HCT116 (cell line): ENCODE data around the gene MYBPC2. TPM values are rescaled to one million over a fixed set of nuclear protein-coding genes. Genes with fewer than 3 reads are reported as not detected.

Source experiments
- ATAC-seq: fragments of 200-7000 bp; cut with Tn5 transposase; 2 replicates; pipeline ENCODE4 v1.9.1; 2020; ENCODE audit warnings: mild to moderate bottlenecking, moderate library complexity
- BruUV-seq: library from RNA; stranded (reverse); fragments of 400-500 nt; replicated peaks from 2 replicates; lab custom pipeline; 2021; lab: Mats Ljungman, UMichigan
- CTCF ChIA-PET: fragments of 300-600 bp; sonication (Branson Sonifier 250); formaldehyde crosslinking; loops from one replicate; lab custom pipeline; 2021; ENCODE audit warnings: antibody characterized with exemption; lab: Charles Lee
- POLR2A ChIA-PET: fragments of 300-600, 350-600 bp; sonication (Branson Sonifier 250); formaldehyde crosslinking; loops from one replicate; lab custom pipeline; 2021; ENCODE audit warnings: antibody characterized with exemption; lab: Charles Lee
- RAD21 ChIA-PET, 2 experiments: fragments of 300-600 bp; sonication (Branson Sonifier 250); formaldehyde crosslinking; loops; one replicate each; lab custom pipeline; 2023; ENCODE audit warnings: low total read pairs in 2 of 2; ENCODE audit not compliant: uncharacterized antibody in 2 of 2, unreplicated experiment in 2 of 2, low non-redundant PET in 1 of 2; lab: Charles Lee
- DNase-seq: peaks from one replicate; pipeline ENCODE4 v3.0.0-alpha.2; 2010; ENCODE audit warnings: low read depth, low spot score
- H2AFZ ChIP-seq: fragments of 200-600 bp; shearing (Covaris generic), sonication (generic); 2 replicates; pipeline ENCODE4 v1.6.1; 2017; ENCODE audit warnings: low read depth, mixed run types, mixed read lengths, antibody characterized with exemption, low read length; ENCODE audit not compliant: poor library complexity, severe bottlenecking
- H3K27ac ChIP-seq: 2 replicates; pipeline ENCODE4 v1.5.1; 2012; ENCODE audit warnings: low read depth, low read length
- H3K27me3 ChIP-seq: fragments of 200-600 bp; sonication (generic); 2 replicates; pipeline ENCODE4 v1.6.1; 2016; ENCODE audit warnings: mixed run types, low read length, mixed read lengths; ENCODE audit not compliant: insufficient read depth
- H3K36me3 ChIP-seq, 2 experiments: fragments of 200-500 bp in 1 of 2; fragments of 200-600 bp in 1 of 2; sonication (Bioruptor generic) in 1 of 2; sonication (generic) in 1 of 2; 2 replicates each; pipeline versions ENCODE4 v1.5.1 to v1.6.1; 2014 to 2016; ENCODE audit warnings: low read length in 2 of 2, inconsistent platforms in 1 of 2, mixed read lengths in 1 of 2, mixed run types in 1 of 2; ENCODE audit not compliant: insufficient read depth in 2 of 2, control insufficient read depth in 1 of 2
- H3K4me1 ChIP-seq, 2 experiments: fragments of 200-600 bp in 1 of 2; sonication (generic) in 1 of 2; 2 replicates each; pipeline versions ENCODE4 v1.5.1 to v1.6.1; 2012 to 2017; ENCODE audit warnings: low read length in 2 of 2, inconsistent platforms in 1 of 2, mild to moderate bottlenecking in 1 of 2, mixed read lengths in 1 of 2, mixed run types in 1 of 2, moderate library complexity in 1 of 2; ENCODE audit not compliant: insufficient read depth in 2 of 2, control insufficient read depth in 1 of 2
- H3K4me2 ChIP-seq: fragments of 200-600 bp; sonication (generic); 2 replicates; pipeline ENCODE4 v1.6.1; 2017; ENCODE audit warnings: mixed run types, low read length, mixed read lengths
- H3K4me3 ChIP-seq, 2 experiments: fragments of 200-600 bp in 1 of 2; sonication (generic) in 1 of 2; replicated peaks in 1 of 2; 2 replicates each; pipeline ENCODE4 v1.5.1; 2011 to 2016; ENCODE audit warnings: low read length in 2 of 2, control low read depth in 1 of 2, low read depth in 1 of 2, mild to moderate bottlenecking in 1 of 2, mixed read lengths in 1 of 2, mixed run types in 1 of 2
- H3K79me2 ChIP-seq: fragments of 200-600 bp; sonication (generic); 2 replicates; pipeline ENCODE4 v1.6.1; 2017; ENCODE audit warnings: mild to moderate bottlenecking, mixed run types, low read length, moderate library complexity, mixed read lengths; ENCODE audit not compliant: insufficient read depth
- H3K9ac ChIP-seq: fragments of 200-600 bp; sonication (generic); 2 replicates; pipeline ENCODE4 v1.6.1; 2016; ENCODE audit warnings: low read length, mixed read lengths
- H3K9me2 ChIP-seq: fragments of 200-600 bp; sonication (generic), shearing (Covaris generic); 2 replicates; pipeline ENCODE4 v1.6.1; 2017; ENCODE audit warnings: mixed run types, mild to moderate bottlenecking, moderate library complexity; ENCODE audit not compliant: insufficient read depth
- H3K9me3 ChIP-seq, 2 experiments: fragments of 200-500 bp in 1 of 2; fragments of 200-600 bp in 1 of 2; sonication (Bioruptor generic) in 1 of 2; sonication (generic) in 1 of 2; 2 replicates each; pipeline ENCODE4 v1.6.1; 2014 to 2017; ENCODE audit warnings: low read length in 2 of 2, mixed read lengths in 2 of 2, inconsistent platforms in 1 of 2, low read depth in 1 of 2, mild to moderate bottlenecking in 1 of 2, mixed run types in 1 of 2, moderate library complexity in 1 of 2; ENCODE audit not compliant: control insufficient read depth in 1 of 2, insufficient read depth in 1 of 2
- H4K20me1 ChIP-seq: fragments of 200-600 bp; sonication (generic), shearing (Covaris generic); 2 replicates; pipeline ENCODE4 v1.6.1; 2017; ENCODE audit warnings: mixed run types, mild to moderate bottlenecking, moderate library complexity; ENCODE audit not compliant: insufficient read depth
- CEBPB ChIP-seq: IDR thresholded peaks from 2 replicates; pipeline ENCODE4 v1.6.1; 2012; ENCODE audit warnings: low read depth
- EGR1 ChIP-seq: IDR thresholded peaks from 2 replicates; pipeline ENCODE4 v1.6.1; 2012; ENCODE audit warnings: low read depth
- FOSL1 ChIP-seq: IDR thresholded peaks from 2 replicates; pipeline ENCODE4 v1.6.1; 2012; ENCODE audit warnings: low read depth
- TCF7L2 ChIP-seq: IDR thresholded peaks from 2 replicates; pipeline ENCODE4 v1.7.0; 2011; ENCODE audit warnings: borderline replicate concordance, inconsistent platforms; ENCODE audit not compliant: insufficient read depth, insufficient read length; ENCODE audit errors: extremely low read depth
- ZNF274 ChIP-seq: fragments of 200-500 bp; sonication (Bioruptor generic); IDR thresholded peaks from 2 replicates; pipeline ENCODE4 v1.6.1; 2014; ENCODE audit warnings: mild to moderate bottlenecking, low read depth, low read length, inconsistent platforms
- intact Hi-C: fragments of 100-400 bp; cut with micrococcal nuclease; formaldehyde crosslinking; loops from 2 replicates; pipeline ENCODE4 v1.10.0; 2022
- total RNA-seq: library from RNA; stranded (reverse); gene quantifications from one replicate; pipeline ENCODE4 v1.2.1, GENCODE V29; 2021; ENCODE audit not compliant: unreplicated experiment
- TF ChIP-seq, protein P1 (sequence below): IDR thresholded peaks from 2 replicates; pipeline ENCODE4 v1.6.1; 2012
- TF ChIP-seq, protein P2 (sequence below): IDR thresholded peaks from 2 replicates; pipeline ENCODE4 v1.6.1; 2012
- TF ChIP-seq, protein P3 (sequence below), 3 experiments: fragments of 200-600 bp in 1 of 3; sonication (generic) in 1 of 3; IDR thresholded peaks in 2 of 3; conservative IDR thresholded peaks in 1 of 3; 2 replicates each; pipeline ENCODE4 v1.5.1; 2012 to 2017; ENCODE audit warnings: low read depth in 2 of 3, low read length in 2 of 3, antibody characterized with exemption in 1 of 3, borderline replicate concordance in 1 of 3, control low read depth in 1 of 3, mild to moderate bottlenecking in 1 of 3, mixed read lengths in 1 of 3, mixed run types in 1 of 3, moderate library complexity in 1 of 3; ENCODE audit not compliant: insufficient read depth in 1 of 3

Gene MYBPC2
- total RNA-seq, 1 experiment from 2014 or later: not detected

- intact Hi-C loops: no loop called here
- H4K20me1 ChIP-seq: no peaks in the 10 kb centered on the region
- H3K27me3 ChIP-seq: no peaks in the 10 kb centered on the region
- H3K4me3 ChIP-seq: no peak overlapping the region
- TF ChIP-seq EGR1 (no peak), CEBPB (no peak), TCF7L2 (no peak), FOSL1 (no peak), ZNF274 (no peak)
- TF ChIP-seq, protein P1, sequence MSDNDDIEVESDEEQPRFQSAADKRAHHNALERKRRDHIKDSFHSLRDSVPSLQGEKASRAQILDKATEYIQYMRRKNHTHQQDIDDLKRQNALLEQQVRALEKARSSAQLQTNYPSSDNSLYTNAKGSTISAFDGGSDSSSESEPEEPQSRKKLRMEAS: no peak
- TF ChIP-seq, protein P2, sequence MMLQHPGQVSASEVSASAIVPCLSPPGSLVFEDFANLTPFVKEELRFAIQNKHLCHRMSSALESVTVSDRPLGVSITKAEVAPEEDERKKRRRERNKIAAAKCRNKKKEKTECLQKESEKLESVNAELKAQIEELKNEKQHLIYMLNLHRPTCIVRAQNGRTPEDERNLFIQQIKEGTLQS: no peak
- TF ChIP-seq, protein P3, sequence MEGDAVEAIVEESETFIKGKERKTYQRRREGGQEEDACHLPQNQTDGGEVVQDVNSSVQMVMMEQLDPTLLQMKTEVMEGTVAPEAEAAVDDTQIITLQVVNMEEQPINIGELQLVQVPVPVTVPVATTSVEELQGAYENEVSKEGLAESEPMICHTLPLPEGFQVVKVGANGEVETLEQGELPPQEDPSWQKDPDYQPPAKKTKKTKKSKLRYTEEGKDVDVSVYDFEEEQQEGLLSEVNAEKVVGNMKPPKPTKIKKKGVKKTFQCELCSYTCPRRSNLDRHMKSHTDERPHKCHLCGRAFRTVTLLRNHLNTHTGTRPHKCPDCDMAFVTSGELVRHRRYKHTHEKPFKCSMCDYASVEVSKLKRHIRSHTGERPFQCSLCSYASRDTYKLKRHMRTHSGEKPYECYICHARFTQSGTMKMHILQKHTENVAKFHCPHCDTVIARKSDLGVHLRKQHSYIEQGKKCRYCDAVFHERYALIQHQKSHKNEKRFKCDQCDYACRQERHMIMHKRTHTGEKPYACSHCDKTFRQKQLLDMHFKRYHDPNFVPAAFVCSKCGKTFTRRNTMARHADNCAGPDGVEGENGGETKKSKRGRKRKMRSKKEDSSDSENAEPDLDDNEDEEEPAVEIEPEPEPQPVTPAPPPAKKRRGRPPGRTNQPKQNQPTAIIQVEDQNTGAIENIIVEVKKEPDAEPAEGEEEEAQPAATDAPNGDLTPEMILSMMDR (IDR thresholded peaks at IDR 0.05 in 2 of 3, conservative IDR thresholded peaks at IDR 0.05 in 1 of 3; ENCODE audit: borderline replicate concordance in 1 of 3, insufficient read depth in 1 of 3, low read depth in 2 of 3, low read length in 2 of 3): no peak
- DNase-seq: no peak
- no peak overlapping the region for H2AFZ ChIP-seq
- POLR2A ChIA-PET: no interaction called here
- H3K27ac ChIP-seq: no peak overlapping the region
- H3K36me3 ChIP-seq: no peaks in the 10 kb centered on the region
- ATAC-seq: no peak
- H3K9me2 ChIP-seq: no peaks in the 10 kb centered on the region
- H3K4me2 ChIP-seq: no peak overlapping the region
- peaks cover 6 to 21% of the 10 kb centered on the region in 2 experiments for H3K4me1 ChIP-seq
- H3K9me3 ChIP-seq: no peaks in the 10 kb centered on the region
- no peak overlapping the region for H3K9ac ChIP-seq
- H3K79me2 ChIP-seq: no peaks in the 10 kb centered on the region
- RAD21 ChIA-PET: no interaction called here
- no TSS peak for BruUV-seq
- CTCF ChIA-PET: no interaction called here
Observed at GRCh38 chr19:50435627-50436026, 2.9 kb downstream of the MYBPC2 start.
